HG03521 (cell line): ENCODE results near the gene ELMOD3.
A peak's percentile ranks its signal among the peaks of the same experiment; 100 is the strongest.

Experiments used
- ATAC-seq: cut with Tn5 transposase; IDR thresholded peaks from one replicate; pipeline ENCODE4 v1.9.1; 2021; ENCODE audit warnings: mild to moderate bottlenecking, moderate library complexity; ENCODE audit not compliant: unreplicated experiment

The ELMOD3 gene

DNA sequence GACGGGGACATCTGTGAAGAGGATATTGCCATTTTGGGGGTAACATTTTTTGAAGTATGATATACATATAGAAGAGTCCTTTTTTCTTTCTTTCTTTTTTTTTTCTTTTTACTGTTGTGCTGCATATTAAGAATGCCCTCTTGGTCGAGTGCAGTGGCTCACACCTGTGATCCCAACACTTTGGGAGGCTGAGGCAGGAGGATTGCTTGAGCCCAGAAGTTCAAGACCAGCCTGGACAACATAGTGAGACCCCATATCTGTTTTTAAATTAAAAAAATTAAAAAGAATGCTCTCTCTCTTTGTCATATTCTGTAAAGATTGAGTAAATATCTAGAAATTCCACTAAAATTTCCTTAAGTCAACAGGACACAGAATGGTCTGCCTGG lies 67.5 kb downstream of the ELMOD3 start:
- ATAC-seq: no peak

DNA sequence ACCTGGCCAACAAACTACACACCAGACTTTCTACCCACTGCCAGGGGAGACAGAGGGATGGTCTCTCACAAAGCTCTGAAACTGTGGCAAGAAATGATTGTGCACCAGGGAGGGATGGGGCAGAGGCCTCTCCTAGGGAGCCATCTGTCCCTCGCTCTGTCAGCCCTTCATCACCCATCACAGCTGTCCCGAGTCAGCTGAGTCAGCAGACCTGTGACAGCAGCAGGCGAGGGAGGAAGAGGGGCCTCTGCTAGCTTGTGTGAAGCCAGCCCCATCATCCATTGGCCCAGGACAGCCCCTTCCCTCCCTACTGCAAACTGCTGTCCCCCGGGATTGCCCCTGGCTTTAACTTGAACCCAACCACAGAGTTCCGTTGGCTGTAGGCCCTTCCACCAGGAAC lies 69.0 kb downstream of the ELMOD3 start:
- ATAC-seq: no peak

DNA sequence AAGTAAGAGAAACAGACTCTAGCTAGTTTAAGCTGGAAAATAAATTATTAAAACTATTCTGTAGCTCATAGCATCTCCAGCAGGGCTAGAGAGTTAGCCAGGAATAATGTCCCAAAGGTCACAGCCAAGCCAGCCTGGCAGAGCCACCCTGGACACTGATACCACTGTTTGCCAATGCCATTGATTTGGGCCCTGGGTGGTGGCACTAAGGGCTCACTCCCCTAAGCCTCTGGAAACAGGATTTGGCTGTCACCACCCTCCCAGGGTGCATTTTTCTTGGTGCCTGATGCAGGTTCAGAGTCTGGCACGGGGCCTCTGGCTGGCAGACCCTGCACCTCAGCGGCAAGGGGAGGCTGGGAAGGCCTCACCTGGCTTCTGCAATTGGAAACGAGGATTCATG lies 71.0 kb downstream of the ELMOD3 start:
- ATAC-seq: no peak

DNA sequence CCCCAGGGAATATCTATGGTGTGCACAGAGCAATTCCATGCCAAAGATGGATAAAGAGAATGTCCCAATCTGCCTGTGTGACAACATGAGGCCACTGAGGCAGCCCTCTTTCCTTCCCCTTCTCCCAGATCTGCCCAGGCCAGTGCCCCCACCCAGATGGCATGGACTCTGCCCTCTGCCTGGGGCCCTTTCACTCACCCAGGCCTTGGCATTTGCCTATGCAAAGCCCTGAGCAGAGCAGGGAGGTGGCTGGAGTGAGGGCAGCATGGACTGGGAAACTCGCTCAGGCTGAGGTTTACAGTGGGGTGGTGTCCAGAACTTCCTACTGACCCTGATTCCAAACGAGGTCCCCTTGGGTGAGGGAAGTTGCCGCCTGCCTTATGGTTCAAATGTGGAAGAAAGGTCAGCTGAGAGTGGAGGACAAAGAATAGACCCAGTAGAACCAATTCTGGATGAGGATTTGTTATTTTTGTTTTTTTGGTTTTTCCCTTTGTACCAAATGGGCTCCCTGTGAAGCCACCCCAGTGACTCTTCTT lies 72.8 kb downstream of the ELMOD3 start:
- ATAC-seq: no peak

DNA sequence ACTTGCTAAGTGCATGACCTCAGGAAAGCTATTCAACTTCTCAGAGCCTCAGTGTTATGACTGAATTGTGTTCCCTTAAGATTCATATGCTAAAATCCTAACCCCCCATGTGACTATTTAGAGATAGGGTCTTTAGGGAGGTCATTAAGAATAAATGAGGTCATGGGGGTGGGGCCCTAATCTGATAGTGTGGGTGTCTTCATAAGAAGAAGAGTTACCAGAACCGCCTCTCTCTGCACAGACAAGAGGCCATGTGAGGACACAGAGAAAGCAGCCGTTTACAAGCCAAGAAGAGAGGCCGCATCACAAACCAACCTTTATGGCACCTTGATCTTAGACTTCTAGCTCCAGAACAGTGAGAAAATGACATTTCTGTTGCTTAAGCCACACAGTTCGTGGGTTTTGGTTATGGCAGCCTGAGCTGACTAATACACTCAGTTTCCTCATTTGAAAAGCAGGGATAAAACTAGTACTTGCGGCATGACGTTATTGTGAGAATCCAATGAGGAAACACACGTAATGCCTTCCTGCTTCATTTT lies 73.8 kb downstream of the ELMOD3 start:
- no peak for ATAC-seq

DNA sequence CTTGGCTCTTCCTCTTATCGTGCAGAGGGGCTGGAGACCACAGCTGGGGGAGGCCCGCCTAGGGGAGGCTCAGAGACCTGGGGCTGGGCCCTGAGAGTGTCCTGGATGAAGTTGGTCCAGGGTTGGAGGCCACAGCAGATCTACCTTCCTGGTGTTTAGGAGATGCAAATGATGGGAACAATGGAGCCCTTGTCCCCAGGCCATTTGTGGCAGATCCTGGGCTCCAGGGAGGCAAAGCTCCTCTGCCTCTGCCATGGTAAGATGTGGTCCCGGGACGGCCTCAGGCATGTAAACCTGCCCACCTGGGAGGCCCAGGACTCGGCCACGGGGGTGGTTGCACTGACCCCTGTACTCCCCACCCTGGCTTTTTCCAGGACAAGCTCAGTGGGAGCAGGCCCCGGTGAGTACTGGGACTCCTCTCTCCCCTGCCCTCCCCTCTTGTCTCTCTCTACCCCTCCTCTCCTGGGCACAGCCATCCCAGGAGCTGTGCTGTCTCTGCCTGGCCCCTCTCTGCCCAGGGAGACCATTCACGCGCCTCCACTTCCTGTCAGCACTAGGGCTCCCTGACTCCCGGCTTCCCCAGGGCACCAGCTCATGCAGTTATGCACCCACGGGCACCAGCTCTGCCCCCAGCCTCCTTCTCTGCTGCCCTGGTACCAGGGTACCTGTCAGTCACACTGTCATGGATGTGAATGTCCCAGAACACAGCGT lies 74.8 kb downstream of the ELMOD3 start:
- no peak for ATAC-seq

DNA sequence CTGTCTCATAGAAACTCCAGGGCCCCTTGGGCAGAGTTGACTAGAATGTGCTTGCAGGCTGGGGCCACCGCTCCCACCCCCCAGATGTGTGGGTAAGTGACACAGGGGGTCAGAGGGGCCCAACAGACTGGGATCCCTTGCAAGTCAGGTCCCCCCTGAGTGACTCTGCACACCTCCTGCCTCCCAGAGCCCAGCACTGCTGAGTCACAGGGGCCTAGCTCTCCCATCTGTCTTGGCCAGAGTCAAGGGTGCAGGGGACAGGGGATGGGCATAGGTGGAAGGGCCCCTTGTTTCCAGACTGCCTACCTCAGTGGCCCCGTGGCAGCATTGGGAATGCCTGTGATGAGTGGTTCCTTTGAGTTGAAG lies 75.3 kb downstream of the ELMOD3 start:
- no peak for ATAC-seq

DNA sequence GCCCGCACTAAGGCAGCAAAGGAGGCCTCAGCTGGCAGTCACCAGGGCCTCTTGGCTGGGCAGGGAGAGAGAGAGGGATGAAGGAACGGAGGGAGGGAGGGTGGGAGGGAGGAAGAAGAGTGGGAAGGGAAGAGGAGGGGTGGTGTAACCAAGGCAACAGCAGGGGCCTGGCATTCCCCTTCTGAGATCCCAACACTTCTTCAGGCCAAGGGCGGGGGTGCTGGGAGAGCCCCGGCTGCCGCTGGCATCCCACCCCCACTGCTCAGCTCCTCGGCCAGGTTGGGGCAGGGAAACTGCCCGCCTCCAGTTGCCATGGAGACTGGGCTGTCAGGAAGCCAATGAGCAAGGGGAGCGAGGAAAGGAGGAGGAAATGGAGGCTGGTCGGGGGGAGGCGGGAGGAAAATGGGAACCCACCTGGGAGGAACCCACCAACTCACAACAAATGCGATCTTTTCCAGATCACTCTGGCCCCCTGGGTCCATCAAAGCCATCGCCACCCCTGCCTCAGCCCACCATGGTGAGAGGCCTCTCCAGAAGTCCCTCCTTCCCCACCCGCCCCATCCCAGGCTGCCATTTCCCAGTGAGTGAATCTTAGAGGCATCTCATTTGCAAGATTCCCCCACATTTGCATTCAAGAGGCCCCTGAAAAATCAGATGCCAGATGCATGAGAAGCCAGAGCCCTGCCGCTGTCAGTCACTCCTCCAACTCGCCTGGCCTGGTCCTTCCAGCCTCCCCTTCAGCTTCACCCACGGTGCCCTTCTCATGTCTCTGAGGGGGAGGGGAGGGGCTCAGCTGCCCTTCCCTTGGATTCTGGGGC lies 76.4 kb downstream of the ELMOD3 start:
- ATAC-seq: no peak

DNA sequence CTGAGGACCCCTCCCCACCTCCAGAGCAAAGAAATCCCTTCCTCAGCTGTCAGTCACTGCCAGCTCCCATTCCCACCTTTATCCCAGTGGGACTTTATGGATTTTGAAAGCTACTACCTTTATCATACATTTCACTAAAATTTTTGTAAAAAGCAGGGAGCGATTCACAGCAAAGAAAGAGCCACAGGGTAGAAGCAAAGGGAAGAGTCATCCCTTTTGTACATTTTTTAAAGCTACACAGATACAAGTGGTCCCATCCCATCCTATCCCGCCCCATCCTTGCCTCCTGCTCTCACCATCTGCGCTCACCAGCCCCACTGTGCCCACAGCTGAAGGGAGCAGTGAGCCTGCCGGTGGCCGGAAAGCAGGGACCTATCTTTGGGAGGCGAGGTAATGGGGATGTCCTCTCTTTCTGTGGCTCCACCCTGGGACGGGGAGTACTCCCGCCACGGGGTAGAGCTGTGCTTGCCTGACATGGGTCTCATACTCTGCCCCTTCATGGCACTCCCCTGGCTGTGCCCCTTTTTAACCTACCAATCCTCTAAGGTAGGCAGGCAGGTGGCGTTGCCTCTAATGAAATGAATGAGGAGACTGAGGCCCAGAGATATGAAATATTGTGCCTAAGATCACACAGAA lies 77.1 kb downstream of the ELMOD3 start:
- no peak for ATAC-seq

DNA sequence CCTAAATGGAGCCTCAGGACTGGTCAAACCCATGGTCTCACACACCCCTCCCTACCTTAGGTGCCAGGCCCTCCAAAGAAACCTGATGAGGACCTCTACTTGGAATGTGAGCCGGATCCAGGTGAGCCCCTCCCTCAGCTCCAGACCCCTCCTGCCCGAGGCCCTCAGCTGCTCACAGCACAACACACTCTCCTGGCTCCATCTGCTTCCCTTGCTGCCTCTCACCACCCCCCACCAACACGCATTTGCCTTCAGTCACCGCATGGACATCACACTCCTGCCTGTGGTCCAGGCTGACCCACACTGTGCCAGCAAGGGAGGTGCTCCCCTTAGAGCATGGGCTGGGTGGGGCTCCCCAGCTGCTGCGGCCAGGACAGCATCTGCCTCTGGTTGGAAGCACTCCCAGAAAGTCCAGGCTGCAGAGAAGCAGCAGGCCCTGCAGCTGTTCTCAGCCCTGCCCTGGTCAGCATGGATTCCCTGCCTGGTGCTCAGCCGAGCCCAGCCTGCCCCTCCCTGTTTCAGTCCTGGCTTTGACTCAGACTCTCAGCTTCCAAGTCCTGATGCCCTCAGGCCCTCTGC lies 79.0 kb downstream of the ELMOD3 start:
- ATAC-seq: no peak

DNA sequence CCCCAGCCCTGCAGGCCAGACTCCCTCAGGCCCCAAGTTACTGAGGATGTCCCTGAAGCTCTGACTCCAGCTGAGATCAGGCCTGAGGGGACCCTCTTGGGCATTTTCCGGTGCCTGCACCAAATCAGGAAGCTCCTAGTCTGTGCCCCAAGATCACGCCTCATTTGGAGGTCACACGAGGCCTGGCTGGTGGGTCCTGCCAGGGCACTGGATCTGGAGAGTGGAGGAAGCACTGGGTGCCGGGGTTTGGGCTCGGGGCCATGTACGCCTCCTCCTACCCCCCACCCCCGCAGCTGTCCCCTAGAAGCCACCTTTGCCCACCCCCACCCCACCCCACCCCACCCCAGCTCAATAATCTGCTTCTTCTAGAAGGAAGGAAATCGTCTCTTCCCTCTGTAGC lies 80.1 kb downstream of the ELMOD3 start:
- ATAC-seq: no peak

DNA sequence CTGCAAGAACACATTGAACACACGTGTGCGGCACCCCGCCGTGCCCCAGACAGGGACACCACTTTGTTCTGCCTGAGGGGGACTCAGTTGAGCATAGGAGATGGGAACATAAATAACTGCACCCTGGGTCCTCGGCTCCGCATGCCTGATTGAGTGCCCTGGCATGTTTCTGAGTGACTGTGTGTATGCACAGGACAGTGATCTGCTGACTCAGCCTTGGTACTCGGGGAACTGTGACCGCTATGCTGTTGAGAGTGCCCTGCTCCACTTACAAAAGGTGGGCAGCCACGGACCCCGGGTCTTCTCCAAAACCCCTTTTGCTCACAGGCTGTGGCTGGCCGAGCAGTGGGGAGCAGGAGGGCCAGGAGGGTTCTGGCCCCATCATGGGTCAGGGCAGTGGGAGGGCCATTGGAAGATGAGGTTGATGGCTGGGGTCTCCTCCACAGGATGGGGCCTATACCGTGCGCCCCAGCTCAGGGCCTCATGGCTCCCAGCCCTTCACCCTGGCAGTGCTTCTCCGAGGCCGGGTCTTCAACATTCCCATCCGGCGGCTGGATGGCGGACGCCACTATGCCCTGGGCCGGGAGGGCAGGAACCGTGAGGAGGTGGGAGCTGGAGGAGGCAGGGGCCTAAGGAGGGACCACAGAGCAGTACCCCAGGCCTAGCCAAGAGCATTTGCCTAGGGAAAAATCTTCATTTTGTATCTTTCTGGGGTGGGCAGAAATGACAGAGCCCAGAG lies 80.8 kb downstream of the ELMOD3 start:
- no peak for ATAC-seq

DNA sequence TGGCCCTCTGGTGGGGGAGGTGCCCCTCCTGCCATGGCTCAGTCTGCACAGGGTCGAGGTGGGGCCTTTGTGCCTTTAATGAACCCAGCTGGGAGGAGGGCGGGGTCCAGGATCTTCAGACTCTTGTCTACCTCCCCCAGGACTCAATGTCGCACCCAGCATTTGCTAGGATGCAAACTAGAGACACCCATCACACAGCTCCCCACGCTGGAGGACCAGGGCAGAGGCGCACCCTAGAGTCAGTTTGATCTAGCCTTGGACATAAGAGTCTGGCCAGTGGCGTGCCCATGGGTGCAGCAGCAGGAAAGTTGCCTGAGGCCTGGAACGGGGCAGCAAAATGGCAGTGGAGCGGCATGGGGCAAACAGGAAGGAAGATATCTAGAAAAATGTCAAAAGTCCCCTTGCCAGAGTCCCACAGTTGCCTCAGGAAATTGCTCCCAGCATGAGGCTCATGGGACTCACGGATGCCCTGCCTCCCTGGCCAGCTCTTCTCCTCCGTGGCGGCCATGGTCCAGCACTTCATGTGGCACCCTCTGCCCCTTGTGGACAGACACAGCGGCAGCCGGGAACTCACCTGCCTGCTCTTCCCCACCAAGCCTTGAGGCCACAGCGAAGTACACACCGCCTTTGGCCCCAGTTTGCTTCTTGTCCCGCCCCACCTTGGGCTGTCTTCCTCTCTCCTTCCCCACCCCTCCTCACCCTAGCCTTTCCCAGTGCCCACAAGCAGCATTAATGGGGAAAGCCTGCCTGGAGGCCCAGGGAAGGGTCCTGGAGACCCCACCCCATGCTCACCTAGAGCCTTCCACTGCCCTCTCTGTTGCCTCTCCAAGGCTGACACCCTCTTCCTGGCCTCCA lies 81.6 kb downstream of the ELMOD3 start:
- no peak for ATAC-seq

DNA sequence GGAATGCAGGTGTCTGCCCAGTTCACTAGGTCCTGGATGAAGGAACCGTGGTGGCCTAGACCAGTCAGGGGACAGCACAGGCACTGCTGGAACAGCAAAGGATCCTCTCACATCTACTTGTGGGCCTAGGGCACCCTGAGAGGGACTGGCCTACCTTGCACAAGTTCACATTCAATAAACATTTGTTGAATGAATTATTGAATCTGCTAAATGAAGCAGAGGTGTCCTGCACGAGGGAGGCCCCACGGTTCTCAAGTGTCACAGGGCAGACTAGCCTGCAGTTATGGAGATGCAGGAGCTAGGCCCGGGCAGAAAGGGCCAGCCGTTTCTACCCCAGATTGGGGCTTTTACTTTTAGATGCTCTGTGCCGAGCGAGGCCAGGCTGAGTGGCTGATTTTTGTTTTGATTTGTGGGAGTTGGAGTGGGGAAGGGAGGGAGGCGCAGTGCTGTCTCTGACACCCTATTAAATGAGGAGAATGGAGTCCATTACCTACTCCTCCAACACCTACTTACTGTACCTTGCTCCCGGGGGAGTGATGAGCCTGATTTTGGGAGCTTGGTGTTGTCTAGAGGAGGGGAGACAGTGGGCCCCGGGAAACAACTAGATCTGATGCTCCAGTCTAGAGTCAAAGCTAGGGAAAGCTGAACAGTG lies 82.4 kb downstream of the ELMOD3 start:
- no peak for ATAC-seq

DNA sequence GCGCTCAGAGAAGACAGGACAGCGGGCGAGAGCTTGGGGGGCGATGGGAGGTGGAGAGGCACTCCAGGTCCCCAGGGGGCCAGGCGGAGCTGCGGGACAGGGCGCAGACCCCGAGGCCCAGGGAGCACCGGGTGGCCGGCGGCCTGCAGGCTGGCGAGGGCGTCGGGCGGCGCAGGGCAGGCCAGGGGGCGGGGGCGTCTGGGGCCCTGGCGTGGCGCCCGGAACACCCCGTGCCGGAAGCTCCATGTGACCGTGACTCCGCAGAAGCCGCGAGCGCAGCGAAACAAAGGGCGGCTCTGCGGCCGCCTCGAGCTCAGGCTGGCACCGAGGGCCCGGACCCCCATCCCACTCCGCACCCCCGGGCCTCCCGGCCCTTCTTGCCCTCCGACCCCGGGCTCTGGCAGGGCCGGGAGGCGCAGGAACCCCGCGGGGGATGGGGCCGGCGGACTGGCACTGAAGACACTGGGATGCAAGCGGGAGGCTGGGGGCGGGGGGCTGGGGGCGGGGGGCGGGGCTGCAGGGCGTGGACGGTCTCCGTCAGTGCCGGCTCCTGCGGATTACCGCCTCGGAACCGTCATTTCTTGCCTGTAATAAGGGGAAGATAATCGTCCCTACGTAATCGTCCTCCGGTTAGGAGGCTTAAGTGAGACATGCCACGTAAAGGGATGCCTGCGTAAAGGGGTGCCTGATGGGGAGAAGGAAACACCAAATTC lies 83.1 kb downstream of the ELMOD3 start:
- peak; percentile 79 for ATAC-seq

DNA sequence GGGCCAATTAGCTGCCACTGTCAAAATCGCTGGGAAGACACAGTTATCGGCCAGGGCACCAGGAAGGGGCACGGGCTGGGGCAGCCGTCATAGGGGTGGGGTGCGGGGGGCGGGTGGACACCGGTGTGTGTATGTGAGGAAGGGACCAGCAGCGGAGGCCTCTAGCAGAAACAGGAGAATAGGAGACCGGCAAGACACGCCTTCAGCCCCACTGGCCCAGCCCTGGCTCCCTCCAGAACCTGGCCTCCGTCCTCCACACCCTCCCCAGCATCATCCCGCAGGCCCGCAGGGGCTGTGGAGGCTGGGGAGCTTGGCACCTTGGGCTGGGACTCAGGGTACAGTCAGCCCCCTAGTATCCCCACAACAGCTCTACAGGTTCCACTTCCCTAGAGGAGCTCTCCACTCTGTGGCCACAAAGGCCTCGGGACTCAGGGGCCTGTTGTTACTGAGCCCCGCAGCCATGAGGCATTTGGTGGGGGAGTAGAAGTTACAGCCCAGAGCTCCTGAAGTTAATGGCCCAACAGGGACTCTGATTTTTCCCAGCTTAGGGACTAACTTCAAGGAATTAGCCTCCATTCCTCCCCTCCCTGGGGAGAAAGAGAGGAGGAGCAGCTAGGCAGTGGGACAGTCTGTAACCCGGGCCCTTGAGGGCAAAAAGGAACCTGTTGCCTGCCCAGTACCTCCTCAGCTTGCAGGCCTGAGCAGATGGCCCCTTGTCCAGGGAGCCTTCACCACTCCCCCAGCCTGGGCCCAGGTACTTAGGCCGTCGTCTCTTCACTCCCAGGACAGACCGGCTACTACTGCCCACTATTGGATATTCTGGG lies 83.8 kb downstream of the ELMOD3 start:
- ATAC-seq: no peak

DNA sequence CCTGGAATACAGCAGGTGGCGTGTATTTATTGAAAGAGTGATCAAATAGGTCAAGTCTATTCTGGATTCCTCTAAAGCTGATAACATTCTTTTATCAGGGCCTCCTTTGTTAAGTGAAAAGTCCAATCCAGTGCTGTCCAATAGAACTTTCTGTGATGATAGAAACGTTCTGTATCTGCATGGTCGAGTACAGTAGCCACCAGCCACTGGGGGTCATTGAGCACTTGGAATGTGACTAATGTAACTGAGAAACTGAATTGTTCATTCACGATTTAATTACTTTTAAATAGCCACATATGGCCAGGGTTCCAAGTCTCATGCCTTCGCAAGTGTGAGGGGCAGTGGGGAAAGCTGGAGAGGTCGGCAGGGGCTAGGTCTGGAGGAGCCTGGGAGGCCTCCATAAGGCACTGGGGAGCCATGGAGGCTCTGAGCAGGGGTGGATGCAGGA lies 84.5 kb downstream of the ELMOD3 start:
- no peak for ATAC-seq
